GM21360 (cell line): ENCODE results near the gene IQSEC3.
"Not testable (repeated sequence)": the region's sequence is repeated elsewhere in the genome, so short reads cannot be mapped to it uniquely, and the experiment has no call there.

Experiments
- ATAC-seq: cut with Tn5 transposase; IDR thresholded peaks from one replicate; pipeline ENCODE4 v1.9.1; 2021; ENCODE audit warnings: mild to moderate bottlenecking, moderate library complexity; ENCODE audit not compliant: unreplicated experiment

Gene IQSEC3

DNA sequence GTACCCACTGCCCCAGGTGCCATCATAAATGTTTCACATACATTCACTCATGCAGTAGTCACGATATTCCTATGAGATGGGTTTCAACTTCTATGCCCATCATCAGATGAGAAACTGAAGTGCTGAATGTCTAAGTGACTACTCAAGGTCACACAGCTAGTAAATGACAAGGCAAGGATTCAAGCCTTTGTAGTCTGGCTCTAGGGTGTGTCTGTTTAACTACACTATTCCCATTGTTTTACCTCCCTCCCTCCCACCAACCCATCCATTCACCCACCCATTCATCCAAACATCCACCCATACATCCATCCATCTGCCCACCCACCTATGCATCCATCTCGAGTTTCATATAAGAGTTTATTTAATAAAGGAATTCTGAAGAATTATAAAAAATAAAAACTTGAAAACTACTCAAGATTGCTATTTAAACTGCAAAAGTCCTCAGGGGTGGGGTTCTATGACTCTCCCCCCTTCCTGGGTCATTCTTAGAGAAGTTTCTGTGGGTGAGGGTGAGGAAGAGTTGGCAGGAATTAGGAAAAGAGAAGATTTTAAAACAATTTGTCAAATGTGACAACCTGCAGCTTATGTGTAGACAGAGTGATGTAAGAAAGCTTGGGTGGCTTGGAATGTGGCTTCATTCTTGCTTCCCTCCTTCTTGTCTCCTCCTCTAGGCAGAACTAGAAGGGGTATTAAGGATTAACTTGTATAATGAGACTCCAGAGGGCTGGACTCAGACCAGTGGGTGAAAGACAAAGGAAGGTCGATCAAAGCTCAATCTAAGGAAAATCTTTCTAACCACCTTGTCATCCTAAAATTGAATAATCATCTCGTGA lies 13.4 kb upstream of the IQSEC3 start:
- ATAC-seq: not testable (repeated sequence)

- ATAC-seq: no peak
Measured at GRCh38 chr12:53735-54730, 12.5 kb upstream of the IQSEC3 start.

- no peak for ATAC-seq
Measured at GRCh38 chr12:54750-55535, 11.6 kb upstream of the IQSEC3 start.

GRCh38 chr12:56683-57346 lies 9.8 kb upstream of the IQSEC3 start:
- ATAC-seq: no peak

DNA sequence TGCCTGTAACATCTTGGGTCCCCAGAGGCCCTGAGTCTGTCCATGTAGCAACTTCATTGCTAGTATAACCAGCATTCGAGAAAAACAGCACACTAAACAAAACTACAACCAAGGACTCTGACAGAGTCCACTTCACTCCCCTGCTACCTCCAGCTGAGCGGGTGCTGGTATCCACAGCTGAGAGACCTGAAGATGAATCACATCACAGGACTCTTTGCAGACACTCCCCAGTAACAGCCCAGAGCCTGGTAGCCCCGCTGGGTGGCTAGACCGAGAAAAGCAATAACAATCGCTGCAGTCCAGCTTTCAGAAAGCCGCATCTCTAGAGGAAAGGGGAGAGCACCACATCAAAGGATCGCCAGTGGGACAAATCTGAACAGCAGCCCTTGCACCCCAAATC lies 9.0 kb upstream of the IQSEC3 start:
- ATAC-seq: no peak

DNA sequence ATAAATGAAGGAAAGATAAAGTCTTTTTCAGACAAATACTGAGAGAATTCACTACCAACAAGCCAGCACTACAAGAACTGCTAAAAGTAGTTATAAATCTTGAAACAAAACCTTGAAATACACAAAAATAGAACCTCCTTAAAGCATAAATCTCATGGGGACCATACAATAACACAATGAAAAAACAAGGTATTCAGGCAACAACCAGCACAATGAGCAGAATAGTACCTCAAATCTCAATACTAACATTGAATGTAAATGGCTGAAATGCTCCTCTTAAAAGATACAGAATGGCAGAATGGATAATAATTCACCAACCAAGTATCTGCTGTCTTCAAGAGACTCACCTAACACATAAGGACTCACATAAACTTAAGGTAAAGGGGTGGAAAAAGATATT lies 7.7 kb upstream of the IQSEC3 start:
- ATAC-seq: no peak

- ATAC-seq: not testable (repeated sequence)
Measured at GRCh38 chr12:61845-62244, 4.7 kb upstream of the IQSEC3 start.

- not testable (repeated sequence) for ATAC-seq
Measured at GRCh38 chr12:65491-66063, 990 bp upstream of the IQSEC3 start.

GRCh38 chr12:66782-67504 lies 376 bp downstream of the IQSEC3 start:
- peak; percentile 60 for ATAC-seq

DNA sequence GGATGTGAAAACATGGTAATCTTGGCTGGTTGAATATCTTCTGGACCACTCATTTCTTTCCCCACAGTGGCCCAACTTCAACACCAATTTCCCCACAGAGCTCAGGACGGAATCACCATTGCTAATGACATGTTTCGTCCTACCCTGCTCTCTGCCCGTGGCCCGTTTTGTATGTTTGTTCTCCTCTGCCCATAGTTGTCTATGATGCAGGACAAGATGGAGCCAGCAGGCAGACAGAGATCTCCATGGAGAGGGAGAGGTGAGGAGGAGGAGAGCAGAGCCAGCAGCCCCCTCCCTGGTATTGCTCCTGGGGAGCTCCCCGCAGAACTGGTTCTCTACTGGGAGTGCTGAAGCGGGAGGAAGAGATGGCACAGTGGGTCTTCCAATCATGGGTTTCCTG lies 3.1 kb downstream of the IQSEC3 start:
- not testable (repeated sequence) for ATAC-seq

GRCh38 chr12:70541-70940 lies 4.0 kb downstream of the IQSEC3 start:
- not testable (repeated sequence) for ATAC-seq

DNA sequence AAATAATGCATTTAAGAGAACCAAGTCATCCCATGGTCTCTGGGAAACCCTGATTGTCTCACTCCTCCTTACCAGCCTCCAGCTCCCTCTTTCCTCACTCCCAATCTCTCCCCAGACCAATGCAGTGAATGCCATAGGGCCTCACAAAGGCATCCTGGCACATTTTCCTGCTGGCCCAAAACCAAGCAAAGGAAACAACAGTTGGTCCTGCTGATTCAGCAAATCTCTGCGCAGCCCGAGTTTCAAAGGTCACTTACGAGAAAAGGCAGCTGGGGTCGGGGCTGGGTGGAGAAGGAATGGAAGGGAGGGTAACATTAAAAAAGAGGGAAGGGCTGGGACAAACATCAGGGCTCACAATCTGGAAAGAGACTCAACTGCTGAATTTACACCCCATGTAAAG lies 5.5 kb downstream of the IQSEC3 start:
- not testable (repeated sequence) for ATAC-seq

DNA sequence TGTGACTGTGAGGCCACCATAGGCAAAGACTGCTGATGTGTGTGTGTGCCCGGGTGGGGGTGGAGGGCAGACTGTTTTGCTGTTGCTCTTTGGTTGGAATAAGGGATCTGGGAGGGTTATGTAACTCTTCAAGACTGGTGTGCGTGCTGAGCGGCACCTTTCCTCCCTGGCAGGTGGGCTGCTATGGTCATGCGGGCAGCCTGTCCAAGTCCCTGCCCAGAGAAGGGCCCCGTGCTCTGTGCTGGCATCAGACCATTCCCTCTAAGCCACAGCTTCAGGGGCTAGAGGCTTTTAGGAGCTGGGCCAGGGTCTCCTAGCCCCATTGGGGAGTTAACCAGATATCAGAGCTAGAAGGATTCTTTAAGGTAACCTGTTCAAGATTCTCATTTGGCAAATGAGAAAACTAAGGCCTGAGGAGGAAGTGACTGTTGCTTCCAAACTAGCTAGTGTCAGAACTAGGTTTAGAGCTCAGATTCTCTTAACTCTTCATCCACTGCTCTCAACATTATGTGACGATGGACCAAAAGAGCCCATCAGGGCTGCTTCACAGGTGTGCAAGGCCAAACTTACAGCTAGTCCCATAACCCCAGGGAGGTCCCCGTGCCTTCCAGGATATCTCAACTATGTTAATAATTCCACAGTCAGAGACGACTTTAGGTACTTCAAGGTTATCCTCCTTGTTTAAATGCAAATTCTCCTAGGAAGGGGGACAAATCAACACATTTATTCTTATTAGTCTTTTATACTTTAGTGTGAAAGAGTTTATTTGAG lies 8.0 kb downstream of the IQSEC3 start:
- ATAC-seq: not testable (repeated sequence)

DNA sequence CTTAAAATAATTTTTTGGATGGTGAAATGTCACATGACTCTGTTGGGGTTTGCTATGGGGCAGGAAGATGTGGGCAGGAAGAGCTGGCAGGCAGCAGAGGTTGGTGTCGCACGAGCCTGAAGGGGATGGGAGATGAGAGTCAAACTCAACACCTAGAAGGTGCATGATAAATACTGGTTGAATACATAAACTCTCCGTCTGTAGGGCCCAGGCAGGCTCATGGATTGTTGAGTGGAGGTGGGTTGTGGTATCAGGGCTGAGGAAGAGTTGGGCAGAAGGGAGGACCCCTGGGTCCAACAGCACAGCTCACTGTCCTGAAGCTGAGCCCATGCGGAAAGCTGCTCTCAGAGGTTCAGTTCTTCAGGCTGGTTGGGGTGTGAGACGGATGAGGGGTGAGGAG lies 9.0 kb downstream of the IQSEC3 start:
- ATAC-seq: not testable (repeated sequence)

- not testable (repeated sequence) for ATAC-seq
Measured at GRCh38 chr12:76102-76501, 9.5 kb downstream of the IQSEC3 start.

GRCh38 chr12:76551-76950 lies 10.0 kb downstream of the IQSEC3 start:
- not testable (repeated sequence) for ATAC-seq

DNA sequence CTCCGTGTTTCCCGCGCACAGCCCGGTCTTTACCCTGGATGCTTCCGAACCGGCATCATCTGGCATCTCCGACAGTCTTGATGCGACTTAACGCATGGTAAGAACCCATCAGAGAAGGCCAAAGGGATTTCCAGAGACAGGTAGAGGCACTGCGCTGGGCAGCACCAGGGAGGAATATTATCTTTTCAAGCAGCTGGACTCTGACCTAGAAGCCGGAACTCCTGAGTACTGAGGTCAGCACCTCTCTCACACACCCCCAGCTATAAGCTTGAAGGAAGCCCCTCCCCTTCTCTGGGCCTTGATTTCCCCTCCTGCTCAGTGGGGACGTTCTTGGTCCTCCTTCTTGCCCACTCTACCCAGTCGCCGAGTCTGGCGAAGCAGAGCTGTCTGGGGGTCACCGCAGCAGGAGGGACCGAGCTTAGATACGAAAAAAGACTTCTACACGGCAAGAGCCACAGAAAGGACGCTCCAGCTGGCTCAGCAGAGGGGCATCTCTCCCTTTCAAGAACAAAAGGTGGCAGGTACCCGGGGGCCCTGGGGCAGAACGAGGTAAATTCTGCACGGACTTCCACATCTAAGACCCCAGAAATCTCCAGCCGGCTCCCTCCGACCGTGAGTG lies 10.6 kb downstream of the IQSEC3 start:
- ATAC-seq: not testable (repeated sequence)

- not testable (repeated sequence) for ATAC-seq
Measured at GRCh38 chr12:77769-78383, 11.3 kb downstream of the IQSEC3 start.
